Measurements from ENCODE around the gene WHRN. TPM values are rescaled to one million over a fixed set of nuclear protein-coding genes. Genes with fewer than 3 reads are reported as not detected.

The WHRN gene
- total RNA-seq, 2 experiments from 2014 or later, result 0.19 to 2.1 TPM

DNA sequence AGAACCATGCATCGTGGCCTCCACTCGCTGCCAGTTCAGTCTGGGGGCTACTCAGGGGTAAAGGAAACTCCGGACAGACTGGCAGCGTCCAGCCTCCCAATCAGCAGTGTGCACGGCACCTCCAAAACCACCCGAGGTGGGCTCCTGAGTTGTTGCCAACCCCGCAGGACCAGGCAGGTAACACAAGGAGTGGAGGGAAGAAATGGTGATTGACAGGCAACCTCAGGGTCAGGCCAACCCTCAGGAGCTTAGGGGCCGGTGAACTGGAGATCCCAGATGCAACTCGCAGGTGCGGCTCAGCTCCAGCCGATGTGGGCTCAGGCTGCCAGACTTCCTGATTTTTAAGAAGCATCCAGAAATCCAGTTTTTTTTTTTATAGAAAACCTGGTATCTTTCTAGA lies 80.1 kb downstream of the WHRN start:
- H3K4me3 ChIP-seq (ENCODE audit: low read depth, low read length, poor library complexity, severe bottlenecking), result no peak overlapping the region
- H4K20me1 ChIP-seq (ENCODE audit: insufficient read depth, low read length), result no peaks in the 10 kb centered on the region
- H3K9me2 ChIP-seq (ENCODE audit: insufficient read depth, low read length), result no peaks in the 10 kb centered on the region
- H2AFZ ChIP-seq (ENCODE audit: low read length), result no peak overlapping the region
- POLR2A ChIA-PET, result interaction anchor here (0.6 kb wide), 1 partner anchor 1993 kb away, joined by 3 read pairs; no protein-coding TSS in a partner anchor
- H3K4me2 ChIP-seq (ENCODE audit: low read length), result no peak overlapping the region
- no peaks in the 10 kb centered on the region for H3K9me3 ChIP-seq (ENCODE audit: low read length)
- CTCF ChIA-PET (ENCODE audit: unreplicated experiment), result no interaction called here
- H3K79me2 ChIP-seq (ENCODE audit: insufficient read depth, low read depth, low read length), result no peaks in the 10 kb centered on the region
- DNase-seq (ENCODE audit: low spot score), result no peak
- intact Hi-C loops (cut with micrococcal nuclease; ENCODE audit: unreplicated experiment), result no loop called here
- H3K27ac ChIP-seq (ENCODE audit: low read depth, low read length, poor library complexity, severe bottlenecking), result no peak overlapping the region
- TF ChIP-seq, protein P1, sequence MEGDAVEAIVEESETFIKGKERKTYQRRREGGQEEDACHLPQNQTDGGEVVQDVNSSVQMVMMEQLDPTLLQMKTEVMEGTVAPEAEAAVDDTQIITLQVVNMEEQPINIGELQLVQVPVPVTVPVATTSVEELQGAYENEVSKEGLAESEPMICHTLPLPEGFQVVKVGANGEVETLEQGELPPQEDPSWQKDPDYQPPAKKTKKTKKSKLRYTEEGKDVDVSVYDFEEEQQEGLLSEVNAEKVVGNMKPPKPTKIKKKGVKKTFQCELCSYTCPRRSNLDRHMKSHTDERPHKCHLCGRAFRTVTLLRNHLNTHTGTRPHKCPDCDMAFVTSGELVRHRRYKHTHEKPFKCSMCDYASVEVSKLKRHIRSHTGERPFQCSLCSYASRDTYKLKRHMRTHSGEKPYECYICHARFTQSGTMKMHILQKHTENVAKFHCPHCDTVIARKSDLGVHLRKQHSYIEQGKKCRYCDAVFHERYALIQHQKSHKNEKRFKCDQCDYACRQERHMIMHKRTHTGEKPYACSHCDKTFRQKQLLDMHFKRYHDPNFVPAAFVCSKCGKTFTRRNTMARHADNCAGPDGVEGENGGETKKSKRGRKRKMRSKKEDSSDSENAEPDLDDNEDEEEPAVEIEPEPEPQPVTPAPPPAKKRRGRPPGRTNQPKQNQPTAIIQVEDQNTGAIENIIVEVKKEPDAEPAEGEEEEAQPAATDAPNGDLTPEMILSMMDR (conservative IDR thresholded peaks at IDR 0.05; ENCODE audit: low read length), result no peak
- no peak for TF ChIP-seq EZH2phosphoT487 (IDR thresholded peaks at IDR 0.05; ENCODE audit: borderline replicate concordance, low read depth, low read length)
- H3K4me1 ChIP-seq (ENCODE audit: insufficient read depth, low read length, poor library complexity, severe bottlenecking), result no peaks in the 10 kb centered on the region
- BruUV-seq (replicated peaks), result no TSS peak
- no peaks in the 10 kb centered on the region for H3K36me3 ChIP-seq (ENCODE audit: insufficient read depth, low read length)

DNA sequence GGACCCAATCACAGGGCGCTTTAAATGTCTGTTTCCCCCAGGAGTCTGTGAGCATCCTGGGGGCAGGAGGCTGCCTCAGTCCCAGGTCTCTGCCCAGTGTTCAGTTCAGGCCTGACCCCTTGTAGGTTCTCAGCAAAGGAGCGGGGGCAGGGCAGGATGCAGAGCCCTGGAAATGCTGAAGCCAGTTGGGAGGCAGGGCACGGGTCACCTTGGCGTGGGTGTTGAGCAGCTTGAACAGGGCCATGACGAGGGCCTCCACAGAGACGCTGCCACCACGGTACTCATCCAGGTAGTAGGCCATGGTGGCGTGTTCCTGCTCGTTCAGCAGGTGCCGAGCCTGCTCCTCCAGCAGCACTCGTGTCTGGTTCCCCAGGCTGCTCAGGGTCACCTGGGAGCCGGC lies 81.1 kb downstream of the WHRN start:
- ChIA-PET CTCF (ENCODE audit: unreplicated experiment) (no interaction called here), POLR2A (no interaction called here)
- Histone ChIP-seq H2AFZ (ENCODE audit: low read length) (no peak overlapping the region), H3K4me1 (ENCODE audit: insufficient read depth, low read length, poor library complexity, severe bottlenecking) (no peaks in the 10 kb centered on the region), H4K20me1 (ENCODE audit: insufficient read depth, low read length) (no peaks in the 10 kb centered on the region), H3K4me3 (ENCODE audit: low read depth, low read length, poor library complexity, severe bottlenecking) (no peak overlapping the region), H3K36me3 (ENCODE audit: insufficient read depth, low read length) (no peaks in the 10 kb centered on the region), H3K9me3 (ENCODE audit: low read length) (no peaks in the 10 kb centered on the region), H3K9me2 (ENCODE audit: insufficient read depth, low read length) (no peaks in the 10 kb centered on the region), H3K79me2 (ENCODE audit: insufficient read depth, low read depth, low read length) (no peaks in the 10 kb centered on the region), H3K27ac (ENCODE audit: low read depth, low read length, poor library complexity, severe bottlenecking) (no peak overlapping the region), H3K4me2 (ENCODE audit: low read length) (no peak overlapping the region)
- DNase-seq (ENCODE audit: low spot score), result no peak
- no TSS peak for BruUV-seq (replicated peaks)
- TF ChIP-seq, protein P1 (conservative IDR thresholded peaks at IDR 0.05; ENCODE audit: low read length), result no peak
- TF ChIP-seq EZH2phosphoT487 (IDR thresholded peaks at IDR 0.05; ENCODE audit: borderline replicate concordance, low read depth, low read length), result no peak
- intact Hi-C loops (cut with micrococcal nuclease; ENCODE audit: unreplicated experiment), result no loop called here

DNA sequence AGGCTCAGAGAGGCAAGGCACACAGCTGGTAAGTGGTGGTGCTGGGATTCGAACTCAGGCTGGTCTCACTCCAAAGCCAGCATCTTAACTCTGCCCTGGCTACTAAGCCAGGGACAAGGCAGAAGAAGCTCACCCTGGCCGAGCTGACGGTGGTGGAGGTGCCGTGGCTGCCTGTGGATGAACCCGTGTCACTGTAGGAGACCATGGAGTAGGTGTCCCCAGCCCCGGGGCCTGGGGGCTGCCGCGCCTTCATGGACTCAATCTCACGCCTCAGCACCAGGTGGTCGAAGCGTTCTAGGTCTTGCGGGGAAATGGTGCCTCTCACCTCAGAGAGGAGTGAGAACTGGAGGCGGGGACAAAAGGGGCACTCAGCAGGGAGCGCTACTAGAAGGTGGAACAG lies 82.1 kb downstream of the WHRN start:
- no peak overlapping the region for H3K4me3 ChIP-seq (ENCODE audit: low read depth, low read length, poor library complexity, severe bottlenecking)
- H3K4me1 ChIP-seq (ENCODE audit: insufficient read depth, low read length, poor library complexity, severe bottlenecking), result no peaks in the 10 kb centered on the region
- no peak for DNase-seq (ENCODE audit: low spot score)
- H3K36me3 ChIP-seq (ENCODE audit: insufficient read depth, low read length), result no peaks in the 10 kb centered on the region
- H3K79me2 ChIP-seq (ENCODE audit: insufficient read depth, low read depth, low read length), result no peaks in the 10 kb centered on the region
- H3K4me2 ChIP-seq (ENCODE audit: low read length), result no peak overlapping the region
- no peak overlapping the region for H2AFZ ChIP-seq (ENCODE audit: low read length)
- ChIA-PET POLR2A (no interaction called here), CTCF (ENCODE audit: unreplicated experiment) (no interaction called here)
- H4K20me1 ChIP-seq (ENCODE audit: insufficient read depth, low read length), result no peaks in the 10 kb centered on the region
- H3K27ac ChIP-seq (ENCODE audit: low read depth, low read length, poor library complexity, severe bottlenecking), result no peak overlapping the region
- H3K9me2 ChIP-seq (ENCODE audit: insufficient read depth, low read length), result no peaks in the 10 kb centered on the region
- TF ChIP-seq, protein P1 (conservative IDR thresholded peaks at IDR 0.05; ENCODE audit: low read length), result no peak
- TF ChIP-seq EZH2phosphoT487 (IDR thresholded peaks at IDR 0.05; ENCODE audit: borderline replicate concordance, low read depth, low read length), result no peak
- H3K9me3 ChIP-seq (ENCODE audit: low read length), result no peaks in the 10 kb centered on the region
- intact Hi-C loops (cut with micrococcal nuclease; ENCODE audit: unreplicated experiment), result no loop called here
- BruUV-seq (replicated peaks), result no TSS peak

All from OCI-LY7 (cell line).